Erythroblast (primary cell): Measurements from ENCODE around the gene NRXN3.

Experiments used
- GATA1 ChIP-seq: IDR thresholded peaks from 2 replicates; pipeline ENCODE4 v1.6.1; 2011; ENCODE audit warnings: low read depth, mild to moderate bottlenecking, control low read depth, low read length, moderate library complexity
- POLR2A ChIP-seq: IDR thresholded peaks from 2 replicates; pipeline ENCODE4 v1.6.1; 2011; ENCODE audit warnings: mild to moderate bottlenecking, low read length

DNA sequence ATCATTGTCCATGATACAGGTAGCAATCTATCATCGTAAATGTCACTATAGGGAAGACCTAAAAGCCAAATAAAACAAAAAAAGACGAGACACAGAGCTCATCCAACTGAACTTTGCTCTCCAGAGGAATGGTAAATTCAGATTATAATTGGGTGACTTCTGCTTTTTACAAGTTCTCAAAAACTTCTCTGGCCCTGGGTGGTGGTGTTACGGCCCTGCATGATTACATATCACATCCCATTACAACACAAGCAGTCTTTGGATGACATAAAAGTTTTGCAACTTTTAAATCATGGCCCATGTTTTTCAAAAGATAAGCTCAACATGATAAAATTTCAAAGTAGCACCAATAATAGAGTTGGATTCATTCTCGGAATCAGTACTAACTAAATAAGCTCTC, 1741.6 kb downstream of the NRXN3 start:
- TF ChIP-seq POLR2A (no peak), GATA1 (no peak)
